ENCODE results near the gene HERC6.
A peak's percentile ranks its signal among the peaks of the same experiment; 100 is the strongest.
"Not testable (repeated sequence)": the region's sequence is repeated elsewhere in the genome, so short reads cannot be mapped to it uniquely, and the experiment has no call there.

Gene HERC6

DNA sequence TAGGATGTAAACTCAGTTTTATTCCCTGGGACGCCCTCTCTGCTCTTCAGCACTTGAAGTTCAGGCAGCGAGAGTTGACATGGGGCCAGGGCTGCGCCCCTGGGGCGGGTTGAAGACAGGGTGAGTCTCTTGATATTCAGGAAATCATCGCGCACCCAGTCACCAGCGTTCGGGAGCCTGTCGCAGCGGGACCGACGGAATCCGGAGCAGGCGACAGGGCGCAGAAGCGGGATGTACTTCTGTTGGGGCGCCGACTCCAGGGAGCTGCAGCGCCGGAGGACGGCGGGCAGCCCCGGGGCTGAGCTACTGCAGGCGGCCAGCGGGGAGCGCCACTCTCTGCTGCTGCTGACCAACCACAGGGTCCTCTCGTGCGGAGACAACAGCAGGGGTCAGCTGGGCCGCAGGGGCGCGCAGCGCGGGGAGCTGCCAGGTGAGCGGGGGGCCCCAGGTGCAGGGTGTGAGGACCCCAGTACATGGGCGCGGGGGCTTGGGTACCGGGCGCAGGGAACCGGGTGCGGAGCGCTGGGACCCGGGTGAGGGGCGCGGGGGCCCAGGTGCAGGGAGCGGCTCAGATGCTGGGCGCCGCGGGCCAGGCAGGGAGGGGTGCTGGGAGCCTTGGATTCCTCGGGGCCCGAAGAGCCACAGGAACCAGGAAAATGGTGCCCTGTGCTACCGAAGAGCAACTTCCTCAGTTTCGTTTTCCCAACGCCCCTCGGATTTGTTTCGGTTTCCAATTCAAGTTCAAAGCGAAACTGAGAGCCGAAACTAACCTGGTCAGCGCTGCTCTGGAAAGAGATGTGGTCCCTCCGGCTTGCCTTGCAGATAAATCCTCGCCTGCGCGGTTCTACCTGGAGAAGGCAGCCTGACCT, at the start of gene HERC6:
Gene HERC6, plus strand, starts transcription at position 162 of the 869 bp plus-strand sequence. Its CDS starts 70 bp downstream, at position 232.
- no peaks in the 10 kb centered on the region for H3K4me1 ChIP-seq (ENCODE audit: control insufficient read depth, insufficient read depth, low read length)
- peak within 1 kb of the TSS; percentile 47 for H3K9ac ChIP-seq (ENCODE audit: low read depth, low read length)
- no peaks in the 10 kb centered on the region for H3K36me3 ChIP-seq (ENCODE audit: control insufficient read depth, insufficient read depth, low read length)
- H3K27me3 ChIP-seq (ENCODE audit: control insufficient read depth, insufficient read depth, low read length) = peaks cover 16% of the 10 kb centered on the region
- H3K9me3 ChIP-seq (ENCODE audit: control insufficient read depth, insufficient read depth, low read length) = no peaks in the 10 kb centered on the region
- peak within 1 kb of the TSS; percentile 64 for H3K4me3 ChIP-seq (ENCODE audit: low read depth, low read length)

DNA sequence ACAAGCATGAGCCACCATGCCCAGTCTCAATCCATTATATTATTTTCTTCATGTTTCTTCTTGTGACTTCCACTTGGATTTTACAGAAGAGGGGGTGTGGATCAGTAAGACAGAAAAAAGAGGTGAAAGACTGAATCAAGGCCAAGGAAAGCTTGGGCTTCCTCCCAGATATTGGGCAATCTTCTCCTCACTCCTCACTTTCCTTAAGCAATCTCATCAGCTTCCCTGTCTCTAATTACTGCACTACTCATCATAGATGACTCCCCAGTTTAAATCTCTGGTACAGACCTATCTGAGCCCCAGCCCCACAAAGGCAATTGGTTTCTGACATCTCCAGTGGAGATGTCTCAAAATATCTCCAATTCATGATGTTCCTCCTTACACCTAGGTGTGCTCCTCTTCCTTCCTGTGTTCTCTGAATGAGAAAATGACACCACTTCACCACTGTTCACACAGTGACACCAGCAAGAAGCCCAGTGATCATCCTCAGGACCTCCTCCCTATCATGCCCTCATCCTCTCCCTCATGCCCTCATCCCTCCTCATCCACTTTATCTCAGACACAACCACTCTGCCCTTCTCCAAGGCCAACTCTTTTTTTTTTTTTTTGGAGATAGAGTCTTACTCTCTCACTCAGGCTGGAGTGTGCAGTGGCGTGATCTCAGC, 44.8 kb upstream of the HERC6 start:
- Histone ChIP-seq H3K36me3 (ENCODE audit: control insufficient read depth, insufficient read depth, low read length) (no peaks in the 10 kb centered on the region), H3K9ac (ENCODE audit: low read depth, low read length) (no peak overlapping the region), H3K27me3 (ENCODE audit: control insufficient read depth, insufficient read depth, low read length) (no peaks in the 10 kb centered on the region), H3K9me3 (ENCODE audit: control insufficient read depth, insufficient read depth, low read length) (no peaks in the 10 kb centered on the region), H3K4me3 (ENCODE audit: low read depth, low read length) (no peak overlapping the region), H3K4me1 (ENCODE audit: control insufficient read depth, insufficient read depth, low read length) (no peaks in the 10 kb centered on the region)

DNA sequence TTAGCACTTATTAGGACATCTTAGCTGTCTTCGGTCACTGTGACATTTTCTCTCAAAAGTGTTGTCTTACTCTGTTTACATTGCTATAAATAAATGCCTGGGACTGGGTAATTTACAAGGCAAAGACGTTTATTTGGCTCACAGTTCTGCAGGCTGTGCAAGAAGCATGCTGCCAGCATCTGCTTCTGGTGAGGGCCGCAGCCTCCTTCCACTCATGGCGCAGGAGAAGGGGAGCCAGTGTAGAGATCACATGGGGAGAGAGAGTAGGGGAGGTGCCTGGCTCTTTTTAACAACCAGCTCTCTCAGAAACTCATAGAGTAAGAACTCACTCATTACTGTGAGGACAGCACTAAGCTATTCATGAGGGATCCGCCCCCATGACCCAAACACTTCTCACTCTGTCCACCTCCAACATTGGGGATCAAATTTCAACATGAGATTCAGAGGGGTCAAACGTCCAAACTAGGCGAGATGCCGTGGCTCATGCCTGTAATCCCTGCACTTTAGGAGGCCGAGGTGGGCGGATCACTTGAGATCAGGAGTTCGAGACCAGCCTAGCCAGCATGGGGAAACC, 43.5 kb upstream of the HERC6 start:
- Histone ChIP-seq H3K4me3 (ENCODE audit: low read depth, low read length) (no peak overlapping the region), H3K36me3 (ENCODE audit: control insufficient read depth, insufficient read depth, low read length) (no peaks in the 10 kb centered on the region), H3K4me1 (ENCODE audit: control insufficient read depth, insufficient read depth, low read length) (no peaks in the 10 kb centered on the region), H3K27me3 (ENCODE audit: control insufficient read depth, insufficient read depth, low read length) (no peaks in the 10 kb centered on the region), H3K9me3 (ENCODE audit: control insufficient read depth, insufficient read depth, low read length) (no peaks in the 10 kb centered on the region), H3K9ac (ENCODE audit: low read depth, low read length) (no peak overlapping the region)

DNA sequence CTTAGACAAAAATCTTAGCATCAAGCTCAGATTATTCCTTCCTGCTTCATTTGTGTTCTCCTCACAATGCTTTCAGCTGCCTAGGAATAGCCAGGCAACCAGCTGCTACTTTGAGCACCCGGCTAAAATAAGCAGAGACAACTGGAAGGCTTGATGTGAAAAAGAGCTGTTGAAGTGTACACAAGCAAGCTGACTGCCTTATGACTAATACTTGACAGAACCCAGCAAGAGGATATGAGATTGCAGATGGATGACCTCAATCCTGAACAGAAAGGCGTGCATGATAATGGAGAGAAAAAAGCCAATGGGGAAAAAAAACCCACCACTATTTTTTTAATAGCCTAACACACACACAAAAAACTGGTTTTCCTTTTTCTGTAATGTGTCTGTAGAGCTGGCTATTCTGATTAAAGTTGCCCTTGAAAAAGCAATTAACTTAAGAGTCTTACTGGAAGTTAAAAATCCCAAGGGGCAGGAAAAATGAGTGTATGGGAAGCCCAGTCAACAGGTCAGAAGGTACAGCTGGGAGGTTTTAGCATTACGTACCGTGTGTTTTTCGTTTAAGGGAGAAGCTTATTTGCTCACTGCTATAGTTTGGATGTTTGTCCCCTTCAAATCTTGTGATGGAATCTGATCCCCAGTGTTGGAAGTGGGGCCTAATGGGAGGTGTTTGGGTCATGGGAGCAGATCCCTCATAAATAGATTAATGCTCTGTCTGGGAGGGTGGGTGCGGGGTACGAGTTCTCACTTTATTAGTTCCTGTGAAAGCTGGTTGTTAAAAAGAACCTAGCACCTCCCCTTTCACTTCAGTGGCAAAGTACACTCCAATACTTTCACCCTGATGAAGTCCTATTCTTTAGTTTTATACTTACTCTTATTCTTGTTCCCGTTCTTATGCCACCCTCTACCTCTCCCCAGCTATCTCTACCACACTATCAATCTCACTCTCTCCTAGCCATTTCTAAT, 37.1 kb upstream of the HERC6 start:
- Histone ChIP-seq H3K4me3 (ENCODE audit: low read depth, low read length) (no peak overlapping the region), H3K9ac (ENCODE audit: low read depth, low read length) (no peak overlapping the region), H3K36me3 (ENCODE audit: control insufficient read depth, insufficient read depth, low read length) (no peaks in the 10 kb centered on the region), H3K9me3 (ENCODE audit: control insufficient read depth, insufficient read depth, low read length) (peaks cover 4% of the 10 kb centered on the region), H3K27me3 (ENCODE audit: control insufficient read depth, insufficient read depth, low read length) (no peaks in the 10 kb centered on the region), H3K4me1 (ENCODE audit: control insufficient read depth, insufficient read depth, low read length) (no peaks in the 10 kb centered on the region)

DNA sequence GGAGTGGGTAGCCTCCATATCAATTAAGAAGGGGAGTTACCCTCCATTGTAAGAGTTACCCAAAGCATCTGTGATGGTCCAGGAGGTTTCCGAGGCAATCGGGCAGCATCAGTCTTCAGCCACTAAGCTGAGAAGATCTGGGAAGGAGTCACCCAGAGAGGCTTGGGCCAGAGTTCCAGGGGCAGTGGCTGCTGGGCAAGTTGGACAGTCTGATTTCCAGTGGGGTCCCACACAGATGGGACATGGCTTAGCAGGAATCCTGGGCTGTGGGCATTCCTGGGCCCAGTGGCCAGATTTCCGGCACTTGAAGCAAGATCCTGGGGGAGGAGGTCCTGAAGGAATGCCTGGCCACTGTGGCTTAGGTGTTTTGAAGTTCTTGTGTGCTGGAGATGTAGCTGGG, 31.8 kb upstream of the HERC6 start:
- not testable (repeated sequence) for H3K27me3 ChIP-seq (ENCODE audit: control insufficient read depth, insufficient read depth, low read length); H3K4me3 ChIP-seq (ENCODE audit: low read depth, low read length); H3K36me3 ChIP-seq (ENCODE audit: control insufficient read depth, insufficient read depth, low read length); H3K9ac ChIP-seq (ENCODE audit: low read depth, low read length); H3K9me3 ChIP-seq (ENCODE audit: control insufficient read depth, insufficient read depth, low read length); H3K4me1 ChIP-seq (ENCODE audit: control insufficient read depth, insufficient read depth, low read length)

DNA sequence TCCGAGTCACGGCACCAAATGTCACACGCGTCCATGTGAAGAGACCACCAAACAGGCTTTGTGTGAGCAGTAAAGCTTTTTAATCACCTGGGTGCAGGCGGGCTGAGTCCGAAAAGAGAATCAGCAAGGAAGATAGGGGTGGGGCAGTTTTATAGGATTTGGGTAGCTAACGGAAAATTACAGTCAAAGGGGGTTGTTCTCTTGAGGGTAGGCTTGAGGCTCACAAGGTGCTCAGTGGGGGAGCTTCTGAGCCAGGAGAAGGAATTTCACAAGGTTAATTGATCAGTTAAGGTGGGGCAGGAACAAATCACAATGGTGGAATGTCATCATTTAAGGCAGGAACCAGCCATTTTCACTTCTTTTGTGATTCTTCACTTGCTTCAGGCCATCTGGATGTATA, 29.9 kb upstream of the HERC6 start:
- not testable (repeated sequence) for H3K4me1 ChIP-seq (ENCODE audit: control insufficient read depth, insufficient read depth, low read length); H3K9ac ChIP-seq (ENCODE audit: low read depth, low read length); H3K9me3 ChIP-seq (ENCODE audit: control insufficient read depth, insufficient read depth, low read length); H3K36me3 ChIP-seq (ENCODE audit: control insufficient read depth, insufficient read depth, low read length); H3K4me3 ChIP-seq (ENCODE audit: low read depth, low read length); H3K27me3 ChIP-seq (ENCODE audit: control insufficient read depth, insufficient read depth, low read length)

DNA sequence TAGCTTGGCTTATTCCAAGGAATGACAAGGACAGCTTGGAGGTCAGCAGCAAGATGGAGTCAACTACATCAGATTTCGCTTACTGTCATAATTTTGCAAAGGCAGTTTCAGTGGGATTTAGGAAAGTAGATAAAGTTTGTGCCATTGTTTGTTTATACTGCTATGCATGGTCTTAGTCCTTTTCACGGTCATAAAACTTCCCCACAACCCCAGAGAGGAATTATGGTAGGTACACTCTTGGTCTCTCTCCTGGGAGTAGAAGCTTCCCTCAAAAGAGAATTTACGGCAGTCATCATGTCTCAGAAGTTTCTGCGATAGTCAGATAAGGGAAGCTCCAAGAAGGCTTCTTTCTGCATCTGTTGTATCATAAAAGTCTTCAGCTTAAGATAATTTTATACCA, 27.9 kb upstream of the HERC6 start:
- Histone ChIP-seq H3K36me3 (ENCODE audit: control insufficient read depth, insufficient read depth, low read length) (no peaks in the 10 kb centered on the region), H3K9ac (ENCODE audit: low read depth, low read length) (no peak overlapping the region), H3K9me3 (ENCODE audit: control insufficient read depth, insufficient read depth, low read length) (peaks cover 3% of the 10 kb centered on the region), H3K4me1 (ENCODE audit: control insufficient read depth, insufficient read depth, low read length) (no peaks in the 10 kb centered on the region), H3K27me3 (ENCODE audit: control insufficient read depth, insufficient read depth, low read length) (no peaks in the 10 kb centered on the region), H3K4me3 (ENCODE audit: low read depth, low read length) (no peak overlapping the region)

DNA sequence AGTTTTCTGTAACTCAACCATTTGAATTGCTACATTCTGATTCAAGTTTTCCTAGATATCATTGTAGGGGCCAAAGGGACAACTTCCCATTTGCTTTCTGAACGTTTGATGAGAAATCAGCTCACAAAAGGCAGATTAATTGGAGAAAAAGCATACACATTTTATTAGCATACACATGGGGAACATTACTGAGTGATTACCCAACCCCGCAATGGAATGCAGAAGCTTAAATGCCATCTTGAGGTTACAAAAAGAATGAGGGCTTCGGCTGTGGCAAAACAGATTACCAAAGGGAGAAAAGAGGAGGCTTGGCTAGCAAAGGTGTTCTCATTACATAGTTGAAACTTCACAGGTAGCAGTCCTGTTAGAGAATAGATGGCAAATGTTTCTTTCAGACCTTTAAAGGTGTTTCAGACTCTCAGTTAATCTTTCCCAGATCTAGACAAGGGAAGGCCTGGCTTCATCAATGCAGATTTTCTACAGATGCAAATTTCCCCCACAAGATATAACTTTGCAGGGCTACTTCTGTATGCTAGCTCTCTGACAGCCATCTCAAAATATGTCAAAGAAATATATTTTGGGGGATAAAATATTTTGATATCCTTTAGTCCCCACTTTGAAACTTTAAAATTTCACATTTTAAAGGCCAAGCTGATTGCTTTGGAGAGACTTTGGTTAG, 26.5 kb upstream of the HERC6 start:
- H3K27me3 ChIP-seq (ENCODE audit: control insufficient read depth, insufficient read depth, low read length) = no peaks in the 10 kb centered on the region
- H3K4me1 ChIP-seq (ENCODE audit: control insufficient read depth, insufficient read depth, low read length) = no peaks in the 10 kb centered on the region
- H3K4me3 ChIP-seq (ENCODE audit: low read depth, low read length) = no peak overlapping the region
- no peaks in the 10 kb centered on the region for H3K36me3 ChIP-seq (ENCODE audit: control insufficient read depth, insufficient read depth, low read length)
- no peak overlapping the region for H3K9ac ChIP-seq (ENCODE audit: low read depth, low read length)
- H3K9me3 ChIP-seq (ENCODE audit: control insufficient read depth, insufficient read depth, low read length) = peaks cover 3% of the 10 kb centered on the region

DNA sequence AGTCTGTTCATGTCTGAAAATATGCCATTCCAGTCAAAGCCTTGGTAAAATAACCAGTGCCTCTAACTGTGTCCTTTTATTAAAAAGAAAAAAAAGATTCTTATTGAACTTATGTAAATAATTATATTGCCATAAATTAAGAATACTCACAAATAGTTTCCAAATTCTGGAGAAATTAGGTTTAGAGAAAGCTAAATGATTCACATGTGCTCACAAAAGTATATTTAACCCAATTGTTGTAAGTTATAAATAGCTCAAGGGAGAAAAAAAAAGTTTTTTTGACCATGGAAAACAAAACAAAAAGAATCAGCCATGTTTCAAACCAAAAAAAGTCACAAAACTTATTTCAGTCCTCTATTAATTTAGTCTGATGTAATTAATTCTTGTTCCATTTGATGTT, 25.3 kb upstream of the HERC6 start:
- Histone ChIP-seq H3K4me3 (ENCODE audit: low read depth, low read length) (no peak overlapping the region), H3K9me3 (ENCODE audit: control insufficient read depth, insufficient read depth, low read length) (peaks cover 3% of the 10 kb centered on the region)

DNA sequence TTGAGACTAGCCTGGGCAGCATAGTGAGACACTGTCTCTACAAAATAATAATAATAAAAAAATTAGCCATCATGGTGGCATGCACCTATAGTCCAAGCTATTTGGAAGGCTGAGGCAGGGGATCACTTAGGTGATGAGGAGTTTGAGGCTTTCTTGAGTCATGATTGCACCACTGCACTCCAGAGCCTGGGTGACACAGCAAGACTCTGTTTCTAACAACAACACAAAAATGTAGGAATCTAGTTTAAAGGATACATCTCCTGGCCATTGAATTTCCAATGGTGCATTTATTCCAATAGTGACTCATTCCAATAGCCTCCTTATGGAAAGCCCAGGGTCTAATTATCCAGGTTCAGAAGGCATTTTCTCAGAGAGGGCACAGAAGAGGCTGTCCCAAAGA, 21.9 kb upstream of the HERC6 start:
- Histone ChIP-seq H3K27me3 (ENCODE audit: control insufficient read depth, insufficient read depth, low read length) (no peaks in the 10 kb centered on the region), H3K9ac (ENCODE audit: low read depth, low read length) (no peak overlapping the region)

More for the DNA sequence above, 25.3 kb upstream of the HERC6 start:
- Histone ChIP-seq H3K36me3 (ENCODE audit: control insufficient read depth, insufficient read depth, low read length) (no peaks in the 10 kb centered on the region), H3K4me1 (ENCODE audit: control insufficient read depth, insufficient read depth, low read length) (no peaks in the 10 kb centered on the region), H3K9ac (ENCODE audit: low read depth, low read length) (no peak overlapping the region), H3K27me3 (ENCODE audit: control insufficient read depth, insufficient read depth, low read length) (no peaks in the 10 kb centered on the region)

DNA sequence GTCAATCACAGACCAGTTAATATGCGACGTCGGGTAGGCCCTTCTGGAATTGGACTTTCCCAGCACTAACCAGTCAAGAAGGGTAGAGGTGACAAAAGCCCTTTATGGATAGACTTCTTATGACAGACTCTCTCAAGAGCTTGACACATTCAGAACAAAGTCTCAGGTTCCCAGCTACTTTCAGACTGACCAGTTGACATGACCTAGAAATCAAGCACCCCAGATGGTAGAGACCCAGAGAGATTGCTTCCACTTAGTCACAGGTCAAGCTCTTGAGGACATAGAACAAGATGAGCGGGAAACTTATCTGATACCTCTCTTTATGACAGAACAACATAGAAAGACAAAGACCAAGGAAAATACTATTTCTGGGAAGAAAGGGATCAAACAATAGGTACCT, 21.4 kb upstream of the HERC6 start:
- Histone ChIP-seq H3K4me3 (ENCODE audit: low read depth, low read length) (no peak overlapping the region), H3K36me3 (ENCODE audit: control insufficient read depth, insufficient read depth, low read length) (no peaks in the 10 kb centered on the region), H3K27me3 (ENCODE audit: control insufficient read depth, insufficient read depth, low read length) (no peaks in the 10 kb centered on the region), H3K9me3 (ENCODE audit: control insufficient read depth, insufficient read depth, low read length) (peaks cover 3% of the 10 kb centered on the region), H3K9ac (ENCODE audit: low read depth, low read length) (no peak overlapping the region), H3K4me1 (ENCODE audit: control insufficient read depth, insufficient read depth, low read length) (no peaks in the 10 kb centered on the region)

More for the DNA sequence above, 21.9 kb upstream of the HERC6 start:
- H3K9me3 ChIP-seq (ENCODE audit: control insufficient read depth, insufficient read depth, low read length) = peaks cover 3% of the 10 kb centered on the region
- no peaks in the 10 kb centered on the region for H3K36me3 ChIP-seq (ENCODE audit: control insufficient read depth, insufficient read depth, low read length)
- no peaks in the 10 kb centered on the region for H3K4me1 ChIP-seq (ENCODE audit: control insufficient read depth, insufficient read depth, low read length)
- no peak overlapping the region for H3K4me3 ChIP-seq (ENCODE audit: low read depth, low read length)
